Esophagus squamous epithelium (tissue), 5 donors: ENCODE results near the gene OXER1. TPM values are rescaled to one million over a fixed set of nuclear protein-coding genes. Genes with fewer than 3 reads are reported as not detected.
"Not testable (repeated sequence)": the region's sequence is repeated elsewhere in the genome, so short reads cannot be mapped to it uniquely, and the experiment has no call there.

ENCODE experiments used
- DNase-seq: peaks from one replicate; lab custom pipeline; 2025; lab: John Stamatoyannopoulos, UW
- H3K27ac ChIP-seq, 4 donors: fragments of 200-600 bp; sonication (generic); one replicate each; pipeline ENCODE4 v1.5.1; 2016 to 2019; ENCODE audit warnings: mild to moderate bottlenecking in 1 of 4
- H3K27me3 ChIP-seq, 4 donors: fragments of 200-600 bp; sonication (generic); 1 replicate in 3 of 4; 2 replicates in 1 of 4; pipeline versions ENCODE4 v1.5.1 to v1.6.0; 2017 to 2021; ENCODE audit warnings: antibody characterized with exemption in 1 of 4
- H3K36me3 ChIP-seq, 3 donors: fragments of 200-600 bp; sonication (generic); one replicate each; pipeline ENCODE4 v1.5.1; 2016 to 2019
- H3K4me1 ChIP-seq, 3 donors: fragments of 200-600 bp; sonication (generic); one replicate each; pipeline ENCODE4 v1.5.1; 2017 to 2019
- H3K4me3 ChIP-seq, 4 donors: fragments of 200-600 bp; sonication (generic); 1 replicate in 3 of 4; 2 replicates in 1 of 4; pipeline ENCODE4 v1.5.1; 2016 to 2019; ENCODE audit warnings: mild to moderate bottlenecking in 2 of 4, moderate library complexity in 1 of 4
- H3K9me3 ChIP-seq, 3 donors: fragments of 200-600 bp; sonication (generic); one replicate each; pipeline ENCODE4 v1.5.1; 2016 to 2019
- CTCF ChIP-seq, 6 experiments: fragments of 450-650 bp in 4 of 6; fragments of 200-600 bp in 2 of 6; sonication (generic) in 2 of 6; IDR thresholded peaks; one replicate each; pipeline ENCODE4 v1.5.1; 2016 to 2019; ENCODE audit warnings: antibody characterized with exemption in 6 of 6, mild to moderate bottlenecking in 4 of 6, moderate library complexity in 4 of 6
- POLR2A ChIP-seq, 4 donors: fragments of 450-650 bp; IDR thresholded peaks; one replicate each; pipeline ENCODE4 v1.6.1; 2017; ENCODE audit warnings: antibody characterized with exemption in 4 of 4, mild to moderate bottlenecking in 4 of 4, moderate library complexity in 3 of 4
- WGBS, 2 donors: methylation state at CpG; one replicate each; pipeline ENCODE4 v1.1.5; 2018; 5-methylcytosine and 5-hydroxymethylcytosine counted together
- intact Hi-C: fragments of 100-400 bp; cut with DNase I; formaldehyde crosslinking; loops from one replicate; pipeline ENCODE4 v1.15.0; 2022
- total RNA-seq, 4 donors: library from RNA; depleted of rRNA; stranded (reverse); fragments of >200 nt; gene quantifications; one replicate each; pipeline ENCODE4 v1.1.0, GENCODE V29; 2016
- donor health status: DM: yes; HTN: yes; CAD: no.

OXER1 gene
- total RNA-seq, 4 donors from 2014 or later = 0.18 to 2.3 (median 1.1) TPM

DNA sequence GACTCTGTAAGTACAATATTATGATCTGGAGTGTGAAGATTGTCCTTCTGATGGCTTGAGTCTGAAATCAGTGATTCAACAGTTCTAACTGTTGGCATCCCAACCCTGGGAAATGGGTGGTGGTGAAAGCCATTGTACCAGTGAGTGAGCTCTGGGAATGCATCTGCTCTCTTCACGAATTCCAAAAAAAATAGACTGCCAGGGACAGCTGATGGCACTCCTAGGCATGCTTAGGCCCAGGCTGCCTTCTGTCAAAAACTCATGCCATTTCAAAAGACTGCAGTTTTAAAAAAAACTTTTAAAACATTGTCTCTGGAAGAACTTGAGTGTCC, 20.3 kb downstream of the OXER1 start:
- intact Hi-C loops = no loop called here
- Histone ChIP-seq H3K4me3 (no peak overlapping the region), H3K27me3 (no peaks in the 10 kb centered on the region), H3K36me3 (peaks cover 0 to 31% (median 0%) of the 10 kb centered on the region in 3 donors), H3K4me1 (no peaks in the 10 kb centered on the region), H3K9me3 (no peaks in the 10 kb centered on the region), H3K27ac (no peak overlapping the region)
- no peak for DNase-seq
- TF ChIP-seq CTCF (IDR thresholded peaks at IDR 0.05) (no peak), POLR2A (IDR thresholded peaks at IDR 0.05) (no peak)
- WGBS, 2 donors = 64 to 89% methylated on average over 1 of the region's 1 CpG

DNA sequence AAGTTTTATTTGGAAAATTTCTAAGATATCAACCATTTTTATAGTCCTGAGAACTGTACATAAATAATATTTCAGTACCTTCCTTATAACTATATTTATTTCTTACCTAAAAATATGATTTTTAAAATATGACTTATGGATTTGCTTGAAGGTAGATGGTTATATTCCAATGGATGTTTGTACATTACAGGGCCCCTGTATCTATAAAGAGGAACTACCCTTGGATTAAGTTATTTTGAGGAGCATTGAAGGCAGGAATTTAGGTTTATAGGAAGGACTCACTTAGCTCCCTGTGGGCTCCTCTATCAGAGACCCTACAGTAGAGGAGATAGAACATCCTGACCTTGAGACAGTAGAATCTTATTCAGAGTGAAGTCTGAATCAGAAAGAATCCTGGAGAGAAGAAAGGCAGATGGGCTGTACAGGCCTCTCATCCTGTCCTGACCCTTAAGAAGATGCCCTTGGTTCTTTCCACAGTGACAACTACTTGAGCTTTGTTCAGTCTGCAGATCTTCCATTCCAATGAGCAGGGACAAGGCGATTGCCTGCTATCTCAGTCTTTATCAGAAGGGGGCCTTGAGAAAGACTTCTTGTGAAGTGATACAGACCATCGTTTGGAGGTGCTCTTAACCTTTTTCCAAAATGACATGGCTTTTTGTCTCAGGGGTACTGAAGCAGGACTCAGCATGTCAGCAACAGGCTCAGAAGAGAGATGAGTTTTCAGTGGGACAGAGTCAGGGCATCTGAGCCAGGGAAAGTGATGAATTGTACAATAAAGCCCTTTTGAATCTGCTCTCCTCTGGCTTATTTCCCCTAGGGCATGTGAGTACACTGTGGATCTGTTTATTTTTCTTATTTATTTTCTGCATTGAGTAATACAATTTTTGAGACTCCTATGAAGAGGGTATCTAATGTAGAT, 20.9 kb downstream of the OXER1 start:
- no peaks in the 10 kb centered on the region for H3K27me3 ChIP-seq
- intact Hi-C loops = no loop called here
- no peaks in the 10 kb centered on the region for H3K9me3 ChIP-seq
- 67 to 78% methylated on average over 2 of the region's 2 CpGs for WGBS, 2 donors
- TF ChIP-seq POLR2A (IDR thresholded peaks at IDR 0.05) (no peak), CTCF (IDR thresholded peaks at IDR 0.05) (no peak)
- H3K27ac ChIP-seq = no peak overlapping the region
- no peak for DNase-seq
- H3K4me3 ChIP-seq = no peak overlapping the region
- H3K36me3 ChIP-seq = peaks cover 0 to 36% (median 0%) of the 10 kb centered on the region in 3 donors
- H3K4me1 ChIP-seq = no peaks in the 10 kb centered on the region

GRCh38 chr2:42741140-42741539, 22.8 kb downstream of the OXER1 start:
- 82 to 89% methylated on average over 3 of the region's 3 CpGs for WGBS, 2 donors
- H3K27me3 ChIP-seq = no peaks in the 10 kb centered on the region
- intact Hi-C loops = no loop called here
- no peak overlapping the region for H3K27ac ChIP-seq
- DNase-seq = no peak
- peaks cover 0 to 38% (median 0%) of the 10 kb centered on the region in 3 donors for H3K36me3 ChIP-seq
- no peaks in the 10 kb centered on the region for H3K4me1 ChIP-seq
- no peak overlapping the region for H3K4me3 ChIP-seq
- H3K9me3 ChIP-seq = no peaks in the 10 kb centered on the region
- TF ChIP-seq CTCF (IDR thresholded peaks at IDR 0.05) = no peak
- TF ChIP-seq POLR2A (IDR thresholded peaks at IDR 0.05) = no peak

DNA sequence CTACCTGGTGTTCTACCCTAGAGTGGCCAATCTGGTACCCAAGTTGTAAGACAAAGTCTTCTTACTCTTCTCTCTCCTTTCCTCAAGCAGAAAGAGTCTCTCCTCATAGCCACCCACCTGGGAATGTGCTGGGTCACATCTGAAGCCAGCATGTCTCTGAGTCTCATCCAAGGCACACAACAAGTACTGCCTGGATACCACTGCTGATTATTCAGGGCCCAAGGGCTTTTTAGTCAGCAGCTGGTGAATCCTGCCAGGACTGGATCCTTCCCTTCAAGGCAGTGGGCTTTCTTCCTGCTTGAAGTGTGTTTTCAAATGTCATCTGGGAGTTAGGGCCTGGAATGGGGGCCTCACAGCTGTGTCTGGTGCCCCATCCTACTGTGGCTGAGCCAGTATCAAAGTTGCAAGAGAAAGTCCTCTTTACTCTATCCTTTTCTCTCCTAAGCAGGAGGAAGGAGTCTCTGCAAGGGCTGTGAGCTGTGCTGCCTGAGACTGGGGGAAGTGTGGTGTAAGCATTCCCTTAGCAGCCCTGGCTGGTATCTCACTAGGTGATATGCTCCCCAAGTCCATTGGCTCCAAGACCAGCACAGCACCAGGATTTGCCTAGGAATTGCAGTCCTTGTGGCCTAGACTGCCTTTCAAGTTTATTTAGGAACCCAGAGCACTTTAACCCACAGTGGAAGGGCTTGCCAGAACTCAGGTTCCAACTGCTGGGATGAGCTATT, 27.2 kb downstream of the OXER1 start:
- intact Hi-C loops = no loop called here
- H3K27ac ChIP-seq = no peak overlapping the region
- no peaks in the 10 kb centered on the region for H3K27me3 ChIP-seq
- no peak overlapping the region for H3K4me3 ChIP-seq
- no peak for DNase-seq
- H3K36me3 ChIP-seq = peaks cover 0 to 71% (median 0%) of the 10 kb centered on the region in 3 donors
- H3K9me3 ChIP-seq = no peaks in the 10 kb centered on the region
- H3K4me1 ChIP-seq = no peaks in the 10 kb centered on the region
- TF ChIP-seq POLR2A (IDR thresholded peaks at IDR 0.05) = no peak
- no peak for TF ChIP-seq CTCF (IDR thresholded peaks at IDR 0.05)

DNA sequence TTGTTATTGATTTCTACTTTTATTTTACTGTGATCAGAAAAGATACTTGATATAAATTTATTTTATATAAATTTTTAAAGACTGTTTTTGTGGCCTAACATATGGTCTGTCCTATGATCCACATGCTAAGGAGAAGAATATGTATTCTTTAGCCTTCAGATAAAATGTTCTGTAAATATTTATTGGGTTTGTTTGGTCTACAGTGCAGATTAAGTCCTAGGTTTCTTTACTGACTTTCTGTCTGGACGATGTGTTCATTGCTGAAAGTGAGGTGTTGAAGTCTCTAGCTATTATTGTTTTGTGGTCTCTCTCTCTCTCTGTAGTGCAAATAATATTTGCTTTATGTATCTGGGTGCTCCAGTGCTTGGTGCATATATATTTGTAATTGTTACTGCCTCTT, 30.1 kb downstream of the OXER1 start:
- Histone ChIP-seq H3K27ac (no peak overlapping the region), H3K9me3 (peaks cover 0 to 11% (median 6%) of the 10 kb centered on the region in 3 donors), H3K36me3 (peaks cover 0 to 66% (median 0%) of the 10 kb centered on the region in 3 donors), H3K4me1 (no peaks in the 10 kb centered on the region), H3K27me3 (no peaks in the 10 kb centered on the region), H3K4me3 (no peak overlapping the region)
- intact Hi-C loops = no loop called here
- TF ChIP-seq CTCF (IDR thresholded peaks at IDR 0.05) = no peak
- TF ChIP-seq POLR2A (IDR thresholded peaks at IDR 0.05) = no peak
- WGBS, 2 donors = 75 to 82% methylated on average over 1 of the region's 1 CpG
- DNase-seq = no peak

- H3K27me3 ChIP-seq, H3K27ac ChIP-seq, H3K4me3 ChIP-seq, DNase-seq, intact Hi-C loops, H3K4me1 ChIP-seq: not testable (repeated sequence)
- peaks cover 0 to 52% (median 0%) of the 10 kb centered on the region in 3 donors for H3K36me3 ChIP-seq
- 80 to 94% methylated on average over 4 of the region's 4 CpGs for whole genome bisulfite sequencing, 2 donors
- H3K9me3 ChIP-seq = peaks cover 0 to 11% (median 6%) of the 10 kb centered on the region in 3 donors
These were observed 32.6 kb downstream of the OXER1 start for GRCh38 chr2:42731316-42731715.
